PC-9 (cell line): ENCODE results near the gene PFKP. TPM values are rescaled to one million over a fixed set of nuclear protein-coding genes. Genes with fewer than 3 reads are reported as not detected.

Experiments
- BruUV-seq: library from RNA; stranded (reverse); fragments of 400-500 nt; replicated peaks from 2 replicates; lab custom pipeline; 2021; lab: Mats Ljungman, UMichigan
- CTCF ChIA-PET: fragments of 300-600 bp; sonication (Branson Sonifier 250); formaldehyde crosslinking; loops from one replicate; lab custom pipeline; 2022; ENCODE audit warnings: antibody characterized with exemption; lab: Charles Lee
- POLR2A ChIA-PET: fragments of 300-600 bp; sonication (Branson Sonifier 250); formaldehyde crosslinking; loops from one replicate; lab custom pipeline; 2022; ENCODE audit warnings: antibody characterized with exemption; ENCODE audit not compliant: unreplicated experiment; lab: Charles Lee
- DNase-seq, 2 experiments: peaks; one replicate each; pipeline versions ENCODE4 v3.0.0 to v3.0.0-alpha.2; 2015 to 2022; ENCODE audit warnings: mixed read lengths in 1 of 2
- H2AFZ ChIP-seq: fragments of 200-600 bp; sonication (generic); 2 replicates; pipeline ENCODE4 v1.8.1; 2017; ENCODE audit warnings: antibody characterized with exemption
- H3F3A ChIP-seq: fragments of 200-600 bp; sonication (generic); 2 replicates; pipeline ENCODE4 v1.8.1; 2017; ENCODE audit warnings: antibody characterized with exemption, mild to moderate bottlenecking, low read depth; ENCODE audit not compliant: insufficient read depth
- H3K27ac ChIP-seq: fragments of 200-600 bp; sonication (generic); 2 replicates; pipeline ENCODE4 v1.6.1; 2016; ENCODE audit warnings: mixed run types
- H3K27me3 ChIP-seq: fragments of 200-600 bp; sonication (generic); 2 replicates; pipeline ENCODE4 v1.6.1; 2016; ENCODE audit warnings: low read depth, mixed run types; ENCODE audit not compliant: insufficient read depth
- H3K36me3 ChIP-seq: fragments of 200-600 bp; sonication (generic); 2 replicates; pipeline ENCODE4 v1.6.1; 2016; ENCODE audit warnings: low read depth, mixed run types
- H3K4me1 ChIP-seq: fragments of 200-600 bp; sonication (generic); replicated peaks from 2 replicates; pipeline ENCODE4 v1.6.1; 2016; ENCODE audit warnings: mixed run types; ENCODE audit not compliant: insufficient read depth
- H3K4me2 ChIP-seq: fragments of 200-600 bp; sonication (generic); 2 replicates; pipeline ENCODE4 v1.6.1; 2017; ENCODE audit warnings: mixed run types
- H3K4me3 ChIP-seq: fragments of 200-600 bp; sonication (generic); 2 replicates; pipeline ENCODE4 v1.6.1; 2016; ENCODE audit warnings: mixed run types
- H3K79me2 ChIP-seq: fragments of 200-600 bp; sonication (generic); 2 replicates; pipeline ENCODE4 v1.6.1; 2017; ENCODE audit warnings: low read depth, mixed run types
- H3K9me2 ChIP-seq: fragments of 200-600 bp; sonication (generic); 2 replicates; pipeline ENCODE4 v1.8.1; 2017; ENCODE audit warnings: mild to moderate bottlenecking; ENCODE audit not compliant: insufficient read depth
- H3K9me3 ChIP-seq: fragments of 200-600 bp; sonication (generic); 2 replicates; pipeline ENCODE4 v1.8.1; 2016; ENCODE audit warnings: low read depth; ENCODE audit not compliant: insufficient read depth
- H4K20me1 ChIP-seq: fragments of 200-600 bp; sonication (generic); 2 replicates; pipeline ENCODE4 v1.8.1; 2017; ENCODE audit not compliant: insufficient read depth
- EZH2 ChIP-seq: fragments of 200-600 bp; sonication (generic); IDR thresholded peaks from 2 replicates; pipeline ENCODE4 v1.8.0; 2017; ENCODE audit warnings: antibody characterized with exemption, low read depth
- intact Hi-C: fragments of 100-400 bp; cut with micrococcal nuclease; formaldehyde crosslinking; loops from one replicate; pipeline ENCODE4 v1.10.0; 2022; ENCODE audit not compliant: unreplicated experiment
- total RNA-seq: library from RNA; stranded (reverse); gene quantifications from 2 replicates; pipeline ENCODE4 v1.2.3, GENCODE V29; 2021
- TF ChIP-seq, protein P1 (sequence below): fragments of 200-600 bp; sonication (generic); conservative IDR thresholded peaks from 2 replicates; pipeline ENCODE4 v1.6.1; 2017; ENCODE audit warnings: mixed run types, antibody characterized with exemption, mild to moderate bottlenecking, moderate library complexity

The PFKP gene
- total RNA-seq, 1 experiment from 2014 or later: 234 TPM

DNA sequence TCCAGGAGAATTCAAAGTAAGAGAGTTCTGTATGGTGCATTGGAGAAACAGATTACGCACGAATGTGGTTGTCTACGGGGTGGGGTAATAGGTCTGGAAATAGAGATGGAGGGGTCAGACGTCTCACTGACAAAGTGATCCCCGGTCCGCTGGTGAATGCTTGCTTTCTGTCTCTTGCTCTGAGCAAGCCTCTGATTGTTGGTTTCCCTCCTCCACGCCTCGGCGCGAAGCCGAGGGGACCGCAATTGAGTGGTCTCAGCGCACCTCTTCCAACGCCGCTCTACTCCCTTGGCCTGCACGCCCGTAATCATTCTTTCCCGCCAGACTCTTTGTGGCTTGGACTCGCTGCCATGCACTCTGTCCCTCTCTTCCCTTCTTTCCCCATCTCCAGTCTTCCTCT, 46.5 kb upstream of the PFKP start:
- H3K4me2 ChIP-seq: no peak overlapping the region
- ChIA-PET CTCF (no interaction called here), POLR2A (no interaction called here)
- TF ChIP-seq, protein P1, sequence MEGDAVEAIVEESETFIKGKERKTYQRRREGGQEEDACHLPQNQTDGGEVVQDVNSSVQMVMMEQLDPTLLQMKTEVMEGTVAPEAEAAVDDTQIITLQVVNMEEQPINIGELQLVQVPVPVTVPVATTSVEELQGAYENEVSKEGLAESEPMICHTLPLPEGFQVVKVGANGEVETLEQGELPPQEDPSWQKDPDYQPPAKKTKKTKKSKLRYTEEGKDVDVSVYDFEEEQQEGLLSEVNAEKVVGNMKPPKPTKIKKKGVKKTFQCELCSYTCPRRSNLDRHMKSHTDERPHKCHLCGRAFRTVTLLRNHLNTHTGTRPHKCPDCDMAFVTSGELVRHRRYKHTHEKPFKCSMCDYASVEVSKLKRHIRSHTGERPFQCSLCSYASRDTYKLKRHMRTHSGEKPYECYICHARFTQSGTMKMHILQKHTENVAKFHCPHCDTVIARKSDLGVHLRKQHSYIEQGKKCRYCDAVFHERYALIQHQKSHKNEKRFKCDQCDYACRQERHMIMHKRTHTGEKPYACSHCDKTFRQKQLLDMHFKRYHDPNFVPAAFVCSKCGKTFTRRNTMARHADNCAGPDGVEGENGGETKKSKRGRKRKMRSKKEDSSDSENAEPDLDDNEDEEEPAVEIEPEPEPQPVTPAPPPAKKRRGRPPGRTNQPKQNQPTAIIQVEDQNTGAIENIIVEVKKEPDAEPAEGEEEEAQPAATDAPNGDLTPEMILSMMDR: no peak
- TF ChIP-seq EZH2: no peak
- no peaks in the 10 kb centered on the region for H3K79me2 ChIP-seq
- no peaks in the 10 kb centered on the region for H3K9me3 ChIP-seq
- no TSS peak for BruUV-seq
- H3F3A ChIP-seq: no peaks in the 10 kb centered on the region
- no peaks in the 10 kb centered on the region for H3K36me3 ChIP-seq
- no peaks in the 10 kb centered on the region for H4K20me1 ChIP-seq
- H2AFZ ChIP-seq: no peak overlapping the region
- peaks cover 97% of the 10 kb centered on the region for H3K27me3 ChIP-seq
- DNase-seq: no peak
- H3K4me1 ChIP-seq: no peaks in the 10 kb centered on the region
- H3K9me2 ChIP-seq: no peaks in the 10 kb centered on the region
- H3K4me3 ChIP-seq: no peak overlapping the region
- intact Hi-C loops: no loop called here
- H3K27ac ChIP-seq: no peak overlapping the region

DNA sequence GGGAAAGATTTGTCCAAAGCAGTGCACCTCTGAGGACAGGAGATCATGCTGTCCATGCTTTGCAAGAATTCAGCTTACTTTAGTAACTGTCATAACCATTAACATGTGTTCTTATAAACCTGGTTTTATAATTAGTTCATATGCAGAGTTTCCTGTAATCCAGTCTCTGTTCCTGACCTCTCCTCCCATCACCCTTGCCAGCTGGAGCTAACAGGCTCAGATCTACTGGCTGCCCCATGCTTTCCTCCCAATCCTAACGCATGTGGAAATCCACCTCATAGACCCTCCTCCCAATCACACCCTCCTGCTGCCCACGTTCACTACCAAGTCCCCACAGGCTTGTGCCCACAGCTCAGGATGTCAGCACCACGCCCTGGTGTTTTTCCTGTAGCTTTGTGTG, 45.3 kb upstream of the PFKP start:
- Histone ChIP-seq H3K9me2 (no peaks in the 10 kb centered on the region), H3K36me3 (no peaks in the 10 kb centered on the region), H3K79me2 (no peaks in the 10 kb centered on the region), H3K9me3 (no peaks in the 10 kb centered on the region), H2AFZ (no peak overlapping the region), H3K4me3 (no peak overlapping the region), H3K27ac (no peak overlapping the region), H3K4me1 (no peaks in the 10 kb centered on the region), H3F3A (no peaks in the 10 kb centered on the region), H3K4me2 (no peak overlapping the region), H4K20me1 (no peaks in the 10 kb centered on the region), H3K27me3 (peaks cover 97% of the 10 kb centered on the region)
- no TSS peak for BruUV-seq
- no peak for TF ChIP-seq EZH2
- TF ChIP-seq, protein P1: no peak
- CTCF ChIA-PET: no interaction called here
- intact Hi-C loops: no loop called here
- no peak for DNase-seq
- POLR2A ChIA-PET: no interaction called here

DNA sequence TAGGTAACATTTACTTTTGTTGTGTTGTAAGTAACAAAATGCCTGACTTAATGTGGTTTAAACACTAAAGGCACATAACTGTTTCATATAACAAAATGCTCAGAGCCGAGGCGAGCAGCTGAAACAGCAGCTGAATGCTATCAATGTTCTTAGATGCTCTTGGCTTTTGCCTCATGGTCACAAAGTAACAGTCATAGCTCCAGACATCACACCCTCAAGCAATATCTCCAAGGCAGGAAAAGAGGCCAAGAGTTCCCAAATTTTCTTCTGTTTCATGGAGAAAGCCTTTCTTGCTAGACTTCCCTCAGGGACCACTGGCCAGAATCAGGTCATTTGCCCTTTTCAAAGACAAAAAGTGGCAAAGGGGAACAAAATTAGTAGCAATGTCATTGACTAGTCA, 43.5 kb upstream of the PFKP start:
- no peak for DNase-seq
- no peak overlapping the region for H3K27ac ChIP-seq

More for the DNA sequence above, 43.5 kb upstream of the PFKP start:
- H3K79me2 ChIP-seq: no peaks in the 10 kb centered on the region
- no peak overlapping the region for H2AFZ ChIP-seq
- H4K20me1 ChIP-seq: no peaks in the 10 kb centered on the region
- BruUV-seq: no TSS peak
- no peaks in the 10 kb centered on the region for H3K36me3 ChIP-seq
- intact Hi-C loops: no loop called here
- no peak overlapping the region for H3K4me3 ChIP-seq
- peaks cover 97% of the 10 kb centered on the region for H3K27me3 ChIP-seq
- H3K4me2 ChIP-seq: no peak overlapping the region
- no peaks in the 10 kb centered on the region for H3F3A ChIP-seq
- no peaks in the 10 kb centered on the region for H3K9me2 ChIP-seq
- no peak for TF ChIP-seq EZH2
- TF ChIP-seq, protein P1: no peak
- ChIA-PET CTCF (no interaction called here), POLR2A (no interaction called here)
- no peaks in the 10 kb centered on the region for H3K4me1 ChIP-seq
- H3K9me3 ChIP-seq: no peaks in the 10 kb centered on the region
